LNCaP clone FGC (cell line): ENCODE results near the gene LMX1A.

Source experiments
- DNase-seq: peaks from one replicate; pipeline ENCODE4 v3.0.0-alpha.2; 2011; ENCODE audit warnings: low read depth
- H3K4me3 ChIP-seq: 2 replicates; pipeline ENCODE4 v1.5.1; 2011; ENCODE audit warnings: mild to moderate bottlenecking, low read depth, low read length, control low read depth
- TF ChIP-seq, protein P1 (sequence below): IDR thresholded peaks from 2 replicates; pipeline ENCODE4 v1.5.1; 2012; ENCODE audit warnings: mild to moderate bottlenecking; ENCODE audit not compliant: control insufficient read depth, insufficient read depth; ENCODE audit errors: extremely low read depth

The LMX1A gene

DNA sequence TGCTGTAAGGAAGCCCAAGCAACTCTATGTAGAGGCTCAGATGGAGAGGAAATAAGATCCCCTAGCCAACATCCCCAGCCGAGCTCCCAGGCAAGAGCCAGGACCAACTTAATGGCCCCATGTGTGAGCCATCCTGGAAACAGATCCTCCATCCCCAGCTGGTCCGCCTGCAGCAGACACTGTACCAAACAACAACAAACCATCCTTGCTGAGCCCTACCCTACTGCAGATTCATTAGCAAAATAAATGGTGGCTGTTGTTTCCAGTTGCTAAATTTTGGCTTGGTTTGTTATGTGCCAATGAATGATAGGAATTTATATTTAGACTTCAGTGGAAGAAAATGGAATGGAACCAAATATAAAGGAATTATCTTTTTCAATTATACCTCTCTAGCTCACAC is 43.9 kb downstream of the LMX1A start:
- DNase-seq = no peak
- TF ChIP-seq, protein P1, sequence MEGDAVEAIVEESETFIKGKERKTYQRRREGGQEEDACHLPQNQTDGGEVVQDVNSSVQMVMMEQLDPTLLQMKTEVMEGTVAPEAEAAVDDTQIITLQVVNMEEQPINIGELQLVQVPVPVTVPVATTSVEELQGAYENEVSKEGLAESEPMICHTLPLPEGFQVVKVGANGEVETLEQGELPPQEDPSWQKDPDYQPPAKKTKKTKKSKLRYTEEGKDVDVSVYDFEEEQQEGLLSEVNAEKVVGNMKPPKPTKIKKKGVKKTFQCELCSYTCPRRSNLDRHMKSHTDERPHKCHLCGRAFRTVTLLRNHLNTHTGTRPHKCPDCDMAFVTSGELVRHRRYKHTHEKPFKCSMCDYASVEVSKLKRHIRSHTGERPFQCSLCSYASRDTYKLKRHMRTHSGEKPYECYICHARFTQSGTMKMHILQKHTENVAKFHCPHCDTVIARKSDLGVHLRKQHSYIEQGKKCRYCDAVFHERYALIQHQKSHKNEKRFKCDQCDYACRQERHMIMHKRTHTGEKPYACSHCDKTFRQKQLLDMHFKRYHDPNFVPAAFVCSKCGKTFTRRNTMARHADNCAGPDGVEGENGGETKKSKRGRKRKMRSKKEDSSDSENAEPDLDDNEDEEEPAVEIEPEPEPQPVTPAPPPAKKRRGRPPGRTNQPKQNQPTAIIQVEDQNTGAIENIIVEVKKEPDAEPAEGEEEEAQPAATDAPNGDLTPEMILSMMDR = no peak
- H3K4me3 ChIP-seq = no peak overlapping the region

DNA sequence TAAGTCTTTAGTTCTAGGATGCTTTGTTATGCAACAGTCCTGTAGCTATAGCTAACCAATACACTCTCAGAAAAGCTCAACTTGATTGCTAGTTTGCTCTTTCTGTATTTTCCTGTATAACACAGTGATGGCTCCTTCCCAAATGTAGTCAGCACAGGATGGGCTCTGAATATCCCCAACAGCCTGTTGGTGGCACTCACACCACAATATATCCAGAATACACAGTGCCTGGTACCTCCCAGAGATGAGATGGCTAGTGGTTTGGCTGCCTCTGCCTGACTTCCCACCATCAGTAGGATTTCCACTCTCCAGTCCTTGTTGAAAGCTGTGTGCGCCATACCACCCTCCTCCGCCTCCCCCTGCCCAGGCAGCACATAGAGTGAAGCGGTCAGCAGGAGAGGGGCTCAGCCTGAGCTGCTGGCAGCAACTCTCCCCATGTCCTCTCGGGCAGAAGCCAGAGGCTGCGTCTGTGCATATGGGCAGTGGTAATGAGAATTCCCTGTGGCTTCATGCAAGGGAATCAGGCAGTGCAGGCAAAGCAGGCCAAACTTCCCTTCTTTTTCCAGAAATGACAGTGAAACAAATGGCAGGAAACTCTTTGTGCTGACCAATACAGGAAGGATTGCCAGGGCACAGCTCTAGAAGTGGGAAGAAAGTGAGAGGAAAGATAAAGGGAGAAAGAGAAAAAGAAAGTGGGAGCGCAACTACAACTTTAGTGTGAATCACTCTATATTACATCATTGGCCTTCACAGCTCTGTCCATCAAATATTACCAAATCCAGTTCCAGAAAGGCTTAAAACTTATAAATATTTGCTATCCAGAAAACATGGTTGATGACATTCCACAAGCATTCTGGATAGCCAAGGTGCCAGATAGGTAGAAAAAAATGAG is 49.7 kb downstream of the LMX1A start:
- H3K4me3 ChIP-seq = no peak overlapping the region
- TF ChIP-seq, protein P1 = peak; percentile 25; the same call in 1 of the 2 replicates
- no peak for DNase-seq

DNA sequence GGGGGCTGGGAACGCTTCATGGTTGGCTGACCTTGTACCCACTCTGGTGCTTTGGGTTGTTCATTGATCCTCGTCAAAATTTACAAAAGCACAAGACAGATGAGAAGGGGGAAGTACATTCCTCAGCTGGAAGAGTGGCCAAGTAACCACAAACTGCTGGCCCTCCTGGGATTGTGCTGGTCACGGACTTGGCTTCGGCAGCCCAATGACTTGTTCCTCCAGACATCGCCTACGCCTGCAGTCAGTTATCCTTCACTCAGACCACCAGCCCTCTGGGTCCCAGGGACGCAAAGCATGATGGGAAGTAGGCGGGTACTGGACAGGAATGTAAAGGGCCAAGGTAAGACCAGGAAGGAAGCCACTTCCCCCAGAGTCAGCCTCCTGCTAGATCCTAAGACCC is 53.1 kb downstream of the LMX1A start:
- TF ChIP-seq, protein P1 = no peak
- no peak for DNase-seq
- H3K4me3 ChIP-seq = no peak overlapping the region

DNA sequence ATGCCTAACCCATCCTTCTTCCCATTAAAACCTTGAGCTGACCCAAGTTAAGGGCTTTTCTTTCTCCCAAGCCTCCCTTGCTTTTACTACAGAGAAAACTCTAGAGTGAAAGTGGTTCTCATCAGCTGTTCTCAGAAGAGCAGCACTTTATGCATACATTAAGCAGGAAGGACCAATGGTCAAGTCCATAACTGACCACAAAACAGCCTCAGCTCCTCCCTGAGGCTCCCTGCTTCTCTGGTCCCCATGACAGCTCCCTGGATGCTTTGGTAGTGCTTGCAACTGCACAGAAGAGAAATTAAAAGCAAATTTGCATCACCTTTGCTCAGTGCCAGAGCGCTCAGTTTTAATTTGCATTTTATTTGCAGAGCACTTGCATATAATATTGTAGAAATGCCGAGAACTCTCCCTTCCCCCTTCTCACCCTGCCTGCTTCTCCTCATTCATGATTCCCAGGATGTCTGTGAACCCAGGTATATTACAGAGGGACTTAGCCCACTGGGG is 56.1 kb downstream of the LMX1A start:
- no peak for DNase-seq
- no peak overlapping the region for H3K4me3 ChIP-seq
- TF ChIP-seq, protein P1 = no peak

DNA sequence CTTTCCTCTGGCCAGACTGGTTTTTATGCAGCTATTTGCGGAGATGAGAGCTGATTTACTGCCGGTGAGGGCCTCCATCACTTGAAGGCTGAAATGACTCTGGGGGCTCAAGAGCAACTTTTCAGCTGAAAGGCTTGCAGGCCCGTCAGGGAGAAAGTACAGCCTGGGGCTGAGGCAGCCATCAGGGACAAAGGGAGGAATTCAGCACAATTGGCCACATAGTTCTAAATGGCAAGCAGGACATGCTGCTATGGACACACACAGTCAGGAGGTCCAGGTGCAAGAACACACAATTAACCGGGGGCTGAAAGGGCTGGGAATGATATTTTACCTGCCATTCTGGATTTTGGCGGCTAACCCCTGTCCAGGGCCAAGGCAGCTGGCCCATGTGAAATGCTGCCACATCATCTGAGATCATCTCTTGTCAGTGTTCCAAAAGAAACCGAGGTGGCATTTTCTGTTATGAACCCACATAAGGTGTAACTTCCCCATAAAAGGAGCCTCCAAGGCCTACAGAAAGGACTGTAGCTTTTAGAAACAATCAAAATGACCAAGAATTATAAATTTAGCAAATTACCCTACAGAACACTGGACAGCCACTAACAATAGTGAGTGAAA is 58.2 kb downstream of the LMX1A start:
- no peak overlapping the region for H3K4me3 ChIP-seq
- no peak for DNase-seq
- TF ChIP-seq, protein P1 = no peak

DNA sequence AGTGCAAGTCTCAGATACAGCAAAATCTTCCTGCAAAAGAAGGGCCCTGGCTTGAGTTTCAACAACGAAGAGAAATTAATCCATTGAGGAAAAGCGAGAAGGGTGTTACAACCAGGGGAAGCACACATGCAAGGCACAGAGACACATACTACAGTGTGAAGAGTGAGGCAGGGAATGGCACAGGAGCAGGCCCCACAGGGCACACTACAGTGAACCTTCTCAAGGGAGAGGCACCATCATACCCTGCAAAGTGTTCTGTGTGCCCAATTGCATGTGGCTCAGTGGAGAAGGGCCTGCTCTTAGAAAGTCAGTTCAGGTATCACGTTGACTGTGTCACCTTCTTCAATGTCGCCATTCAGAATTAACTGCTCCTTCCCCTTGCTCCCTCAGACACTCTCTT is 60.3 kb downstream of the LMX1A start:
- no peak for DNase-seq
- no peak overlapping the region for H3K4me3 ChIP-seq
- TF ChIP-seq, protein P1 = no peak
